ENCODE data around the gene PPP2R5E.

- TF ChIP-seq CTCF (IDR thresholded peaks at IDR 0.05; ENCODE audit: poor library complexity) (no peak), EZH2phosphoT487 (IDR thresholded peaks at IDR 0.05; ENCODE audit: low read depth, severe bottlenecking, unreplicated experiment) (no peak), EZH2 (IDR thresholded peaks at IDR 0.05; ENCODE audit: borderline replicate concordance) (no peak)
These were observed 75.6 kb downstream of the PPP2R5E start for GRCh38 chr14:63467440-63468072.
